Measurements from ENCODE around the gene DMXL1.

Gene DMXL1

GRCh38 chr5:119070828-119071560, at the start of gene DMXL1:
TSS of gene DMXL1 (plus strand) at chr5:119071087. CDS start at chr5:119071570, 483 bp downstream.
- peak within 1 kb of the TSS; percentile 94 for H3K27ac ChIP-seq
- H3K4me1 ChIP-seq (ENCODE audit: control insufficient read depth in 1 of 2, insufficient read depth in 1 of 2, low read depth in 1 of 2, low read length in 1 of 2): peaks cover 22% of the 10 kb centered on the region in 2 experiments
- TF ChIP-seq CTCF (IDR thresholded peaks at IDR 0.05): peak; percentile 60
- H3K9me3 ChIP-seq: no peaks in the 10 kb centered on the region
- H3K4me3 ChIP-seq (ENCODE audit: low read depth in 1 of 2, low read length in 1 of 2): peak within 1 kb of the TSS; percentile 70 to 73
- H3K36me3 ChIP-seq: no peaks in the 10 kb centered on the region
- H3K27me3 ChIP-seq: no peaks in the 10 kb centered on the region

- TF ChIP-seq CTCF (IDR thresholded peaks at IDR 0.05): no peak
These were observed 49.6 kb upstream of the DMXL1 start for GRCh38 chr5:119021149-119021732.

GRCh38 chr5:119022017-119022745, 48.7 kb upstream of the DMXL1 start:
- no peaks in the 10 kb centered on the region for H3K27me3 ChIP-seq
- no peaks in the 10 kb centered on the region for H3K36me3 ChIP-seq
- H3K4me3 ChIP-seq (ENCODE audit: low read depth in 1 of 2, low read length in 1 of 2): no peak overlapping the region
- peaks cover 21 to 26% of the 10 kb centered on the region in 2 experiments for H3K4me1 ChIP-seq (ENCODE audit: control insufficient read depth in 1 of 2, insufficient read depth in 1 of 2, low read depth in 1 of 2, low read length in 1 of 2)
- no peak for TF ChIP-seq CTCF (IDR thresholded peaks at IDR 0.05)
- H3K9me3 ChIP-seq: no peaks in the 10 kb centered on the region
- H3K27ac ChIP-seq: peak overlapping the region; percentile 47

More at GRCh38 chr5:119021149-119021732, 49.6 kb upstream of the DMXL1 start:
- Histone ChIP-seq H3K27ac (peak overlapping the region; percentile 47), H3K27me3 (no peaks in the 10 kb centered on the region), H3K9me3 (no peaks in the 10 kb centered on the region), H3K36me3 (no peaks in the 10 kb centered on the region), H3K4me1 (ENCODE audit: control insufficient read depth in 1 of 2, insufficient read depth in 1 of 2, low read depth in 1 of 2, low read length in 1 of 2) (peaks cover 21 to 26% of the 10 kb centered on the region in 2 experiments), H3K4me3 (ENCODE audit: low read depth in 1 of 2, low read length in 1 of 2) (no peak overlapping the region)

- Histone ChIP-seq H3K4me3 (ENCODE audit: low read depth in 1 of 2, low read length in 1 of 2) (no peak overlapping the region), H3K4me1 (ENCODE audit: control insufficient read depth in 1 of 2, insufficient read depth in 1 of 2, low read depth in 1 of 2, low read length in 1 of 2) (peaks cover 21 to 26% of the 10 kb centered on the region in 2 experiments), H3K27me3 (no peaks in the 10 kb centered on the region), H3K36me3 (no peaks in the 10 kb centered on the region), H3K9me3 (no peaks in the 10 kb centered on the region), H3K27ac (no peak overlapping the region)
- TF ChIP-seq CTCF (IDR thresholded peaks at IDR 0.05): no peak
These were observed 48.1 kb upstream of the DMXL1 start for GRCh38 chr5:119022773-119023172.

- Histone ChIP-seq H3K27ac (no peak overlapping the region), H3K36me3 (no peaks in the 10 kb centered on the region), H3K9me3 (no peaks in the 10 kb centered on the region), H3K4me3 (ENCODE audit: low read depth in 1 of 2, low read length in 1 of 2) (no peak overlapping the region), H3K4me1 (ENCODE audit: control insufficient read depth in 1 of 2, insufficient read depth in 1 of 2, low read depth in 1 of 2, low read length in 1 of 2) (no peaks in the 10 kb centered on the region), H3K27me3 (no peaks in the 10 kb centered on the region)
- no peak for TF ChIP-seq CTCF (IDR thresholded peaks at IDR 0.05)
These were observed 42.3 kb upstream of the DMXL1 start for GRCh38 chr5:119028575-119028974.

Measured in neutrophil (primary cell).